H9 (cell line): ENCODE results near the gene SLC39A1. TPM values are rescaled to one million over a fixed set of nuclear protein-coding genes. Genes with fewer than 3 reads are reported as not detected.

Experiments used
- DNase-seq: peaks from one replicate; pipeline ENCODE4 v3.0.0-alpha.2; 2017
- H2AFZ ChIP-seq: one replicate; pipeline ENCODE4 v1.6.1; 2013; ENCODE audit warnings: mild to moderate bottlenecking, low read length, control low read depth, moderate library complexity
- H2AK5ac ChIP-seq: 2 replicates; pipeline ENCODE4 v1.6.1; 2013; ENCODE audit warnings: low read length, control low read depth, mixed read lengths; ENCODE audit not compliant: insufficient read length
- H2BK120ac ChIP-seq: one replicate; pipeline ENCODE4 v1.6.1; 2013; ENCODE audit warnings: low read depth, mild to moderate bottlenecking, low read length, control low read depth, inconsistent platforms; ENCODE audit not compliant: poor library complexity, severe bottlenecking
- H2BK12ac ChIP-seq: 2 replicates; pipeline ENCODE4 v1.6.1; 2013; ENCODE audit warnings: low read length, control low read depth, mixed read lengths, low read depth; ENCODE audit not compliant: insufficient read length
- H2BK15ac ChIP-seq: 2 replicates; pipeline ENCODE4 v1.6.1; 2013; ENCODE audit warnings: low read depth, low read length, control low read depth
- H2BK20ac ChIP-seq: one replicate; pipeline ENCODE4 v1.6.1; 2013; ENCODE audit warnings: low read depth, mild to moderate bottlenecking, low read length, control low read depth, inconsistent platforms; ENCODE audit not compliant: poor library complexity, severe bottlenecking
- H2BK5ac ChIP-seq: 2 replicates; pipeline ENCODE4 v1.6.1; 2013; ENCODE audit warnings: low read length, control low read depth, mixed read lengths; ENCODE audit not compliant: insufficient read length
- H3K14ac ChIP-seq: 2 replicates; pipeline ENCODE4 v1.6.1; 2013; ENCODE audit warnings: low read length, control low read depth; ENCODE audit not compliant: insufficient read depth
- H3K18ac ChIP-seq: 2 replicates; pipeline ENCODE4 v1.6.1; 2013; ENCODE audit warnings: low read depth, mild to moderate bottlenecking, mixed read lengths, low read length, control low read depth; ENCODE audit not compliant: insufficient read length
- H3K23ac ChIP-seq: 2 replicates; pipeline ENCODE4 v1.6.1; 2013; ENCODE audit warnings: low read length, control low read depth, mixed read lengths, low read depth; ENCODE audit not compliant: insufficient read length
- H3K23me2 ChIP-seq: 2 replicates; pipeline ENCODE4 v1.6.1; 2013; ENCODE audit warnings: low read depth, mild to moderate bottlenecking, mixed read lengths, low read length, control low read depth; ENCODE audit not compliant: insufficient read length, poor library complexity, severe bottlenecking
- H3K27ac ChIP-seq: 2 replicates; pipeline ENCODE4 v1.5.1; 2013; ENCODE audit warnings: low read length, control low read depth, mixed read lengths, low read depth; ENCODE audit not compliant: insufficient read length
- H3K27me3 ChIP-seq: 2 replicates; pipeline ENCODE4 v1.6.1; 2013; ENCODE audit warnings: low read length, control low read depth, inconsistent platforms; ENCODE audit not compliant: insufficient read depth
- H3K4ac ChIP-seq: 2 replicates; pipeline ENCODE4 v1.6.1; 2013; ENCODE audit warnings: low read depth, mild to moderate bottlenecking, control low read depth, inconsistent platforms, low read length, moderate library complexity
- H3K4me1 ChIP-seq: 2 replicates; pipeline ENCODE4 v1.6.1; 2013; ENCODE audit warnings: low read length, control low read depth, inconsistent platforms; ENCODE audit not compliant: insufficient read depth
- H3K4me2 ChIP-seq: 2 replicates; pipeline ENCODE4 v1.6.1; 2013; ENCODE audit warnings: low read length, control low read depth, mixed read lengths; ENCODE audit not compliant: insufficient read length, insufficient read depth
- H3K56ac ChIP-seq: 2 replicates; pipeline ENCODE4 v1.6.1; 2013; ENCODE audit warnings: low read depth, mild to moderate bottlenecking, mixed read lengths, low read length, control low read depth; ENCODE audit not compliant: insufficient read length
- H3K79me1 ChIP-seq: 2 replicates; pipeline ENCODE4 v1.6.1; 2013; ENCODE audit warnings: low read depth, mild to moderate bottlenecking, moderate library complexity, low read length, control low read depth, inconsistent platforms; ENCODE audit not compliant: insufficient read depth, poor library complexity, severe bottlenecking
- H3K79me2 ChIP-seq: 2 replicates; pipeline ENCODE4 v1.6.1; 2013; ENCODE audit warnings: low read length, control low read depth, inconsistent platforms; ENCODE audit not compliant: insufficient read depth
- H3K9ac ChIP-seq: 2 replicates; pipeline ENCODE4 v1.6.1; 2013; ENCODE audit warnings: low read length, control low read depth, mixed read lengths; ENCODE audit not compliant: insufficient read length; ENCODE audit errors: extremely low read depth
- H3K9me3 ChIP-seq: one replicate; pipeline ENCODE4 v1.6.1; 2013; ENCODE audit warnings: low read depth, low read length, inconsistent platforms; ENCODE audit not compliant: control insufficient read depth
- H3T11ph ChIP-seq: one replicate; pipeline ENCODE4 v1.6.1; 2013; ENCODE audit warnings: mild to moderate bottlenecking, low read length, control low read depth, inconsistent platforms
- H4K20me1 ChIP-seq: one replicate; pipeline ENCODE4 v1.6.1; 2013; ENCODE audit not compliant: control insufficient read depth, insufficient read length, insufficient read depth
- H4K5ac ChIP-seq: 2 replicates; pipeline ENCODE4 v1.6.1; 2013; ENCODE audit warnings: low read depth, mild to moderate bottlenecking, mixed read lengths, low read length, control low read depth; ENCODE audit not compliant: insufficient read length
- H4K8ac ChIP-seq: replicated peaks from 2 replicates; pipeline ENCODE4 v1.6.1; 2013; ENCODE audit warnings: low read length, control low read depth, mixed read lengths, low read depth; ENCODE audit not compliant: insufficient read length
- H4K91ac ChIP-seq: 2 replicates; pipeline ENCODE4 v1.6.1; 2013; ENCODE audit warnings: low read depth, mild to moderate bottlenecking, moderate library complexity, mixed read lengths, low read length, control low read depth; ENCODE audit not compliant: insufficient read length
- H3K27ac Mint-ChIP-seq, 3 experiments: 2 replicates in 2 of 3; 3 replicates in 1 of 3; pipeline ENCODE4 v1.8.0; 2020 to 2021; ENCODE audit warnings: mixed read lengths in 3 of 3, mild to moderate bottlenecking in 1 of 3, moderate library complexity in 1 of 3
- H3K27me3 Mint-ChIP-seq: 2 replicates; pipeline ENCODE4 v1.8.0; 2021; ENCODE audit warnings: low read depth, mild to moderate bottlenecking, moderate library complexity, mixed read lengths
- H3K36me3 Mint-ChIP-seq, 3 experiments: 2 replicates in 2 of 3; 3 replicates in 1 of 3; pipeline ENCODE4 v1.8.0; 2020 to 2021; ENCODE audit warnings: low read depth in 3 of 3, mixed read lengths in 3 of 3; ENCODE audit not compliant: insufficient read depth in 1 of 3
- H3K4me1 Mint-ChIP-seq, 2 experiments: 2 replicates each; pipeline ENCODE4 v1.8.0; 2020; ENCODE audit warnings: mixed read lengths in 2 of 2
- H3K4me3 Mint-ChIP-seq, 2 experiments: 2 replicates in 1 of 2; 3 replicates in 1 of 2; pipeline ENCODE4 v1.8.0; 2020 to 2021; ENCODE audit warnings: mild to moderate bottlenecking in 2 of 2, mixed read lengths in 2 of 2, moderate library complexity in 1 of 2
- H3K9me3 Mint-ChIP-seq, 2 experiments: 2 replicates in 1 of 2; 3 replicates in 1 of 2; pipeline ENCODE4 v1.8.0; 2020; ENCODE audit warnings: mild to moderate bottlenecking in 2 of 2, mixed read lengths in 2 of 2, moderate library complexity in 1 of 2
- CTCF ChIP-seq: fragments of 200-600 bp; sonication (generic); conservative IDR thresholded peaks from 3 replicates; pipeline ENCODE4 v1.8.0; 2021; ENCODE audit warnings: antibody characterized with exemption, mild to moderate bottlenecking
- WGBS: extraction: QIAGEN DNeasy Blood & Tissue Kit; methylation state at CpG from one replicate; pipeline ENCODE4 v1.1.7; 2013; ENCODE audit warnings: missing lambda C conversion rate, low lambda C conversion rate, mixed read lengths; ENCODE audit not compliant: insufficient read length; ENCODE audit errors: extremely low coverage; 5-methylcytosine and 5-hydroxymethylcytosine counted together
- total RNA-seq: library from RNA; stranded (reverse); gene quantifications from 2 replicates; pipeline ENCODE4 v1.2.1, GENCODE V29; 2021

SLC39A1 gene
- total RNA-seq, 1 experiment from 2014 or later, result 161 TPM

GRCh38 chr1:153957744-153958110 is 5.6 kb downstream of the SLC39A1 start:
- WGBS, result no CpG with 5 or more reads among the region's 13 CpGs

More at GRCh38 chr1:153957744-153958110, 5.6 kb downstream of the SLC39A1 start:
- no peak overlapping the region for H2BK5ac ChIP-seq
- no peak for TF ChIP-seq CTCF
- peaks cover 17% of the 10 kb centered on the region for H3K23me2 ChIP-seq
- no peak overlapping the region for H2AK5ac ChIP-seq
- no peaks in the 10 kb centered on the region for H3K9me3 ChIP-seq
- peaks cover 35 to 44% of the 10 kb centered on the region in 2 experiments for H3K4me1 Mint-ChIP-seq
- H3K4me3 Mint-ChIP-seq, result peak overlapping the region; percentile 99 to 100
- H3K4me2 ChIP-seq, result peak overlapping the region; percentile 98
- H3K56ac ChIP-seq, result no peak overlapping the region
- no peak overlapping the region for H3K4ac ChIP-seq
- no peak overlapping the region for H4K8ac ChIP-seq
- no peak overlapping the region for H4K91ac ChIP-seq
- H3K27me3 ChIP-seq, result no peaks in the 10 kb centered on the region
- no peak overlapping the region for H2BK120ac ChIP-seq
- H2BK20ac ChIP-seq, result no peak overlapping the region
- H4K5ac ChIP-seq, result no peak overlapping the region
- H3T11ph ChIP-seq, result no peak overlapping the region
- peak; percentile 42 for DNase-seq
- no peaks in the 10 kb centered on the region for H3K4me1 ChIP-seq
- no peak overlapping the region for H2BK15ac ChIP-seq
- H3K9me3 Mint-ChIP-seq, result no peaks in the 10 kb centered on the region
- no peak overlapping the region for H2AFZ ChIP-seq
- H3K9ac ChIP-seq, result peak overlapping the region; percentile 93
- H3K79me2 ChIP-seq, result peaks cover 41% of the 10 kb centered on the region
- H3K27me3 Mint-ChIP-seq, result no peaks in the 10 kb centered on the region
- no peak overlapping the region for H3K18ac ChIP-seq
- H3K14ac ChIP-seq, result peak overlapping the region; percentile 72
- H2BK12ac ChIP-seq, result no peak overlapping the region
- no peaks in the 10 kb centered on the region for H4K20me1 ChIP-seq
- no peak overlapping the region for H3K23ac ChIP-seq
- peaks cover 27 to 48% (median 34%) of the 10 kb centered on the region in 3 experiments for H3K36me3 Mint-ChIP-seq
- peaks cover 18% of the 10 kb centered on the region for H3K79me1 ChIP-seq
- peak overlapping the region; percentile 5 for H3K27ac ChIP-seq
- H3K27ac Mint-ChIP-seq, result peak overlapping the region; percentile 95 to 99 (median 99)
